K562 (cell line): Measurements from ENCODE around the gene ICAM3. TPM values are rescaled to one million over a fixed set of nuclear protein-coding genes. Genes with fewer than 3 reads are reported as not detected.

Source experiments
- ATF7 ChIP-seq: fragments of 450-650 bp; IDR thresholded peaks from 2 replicates; pipeline ENCODE4 v1.7.1; 2014; ENCODE audit warnings: mild to moderate bottlenecking, moderate library complexity
- CAMTA2 ChIP-seq: fragments of 250-450 bp; sonication (Bioruptor Pico); conservative IDR thresholded peaks from 2 replicates; pipeline ENCODE4 v1.5.1; 2022
- CEBPB ChIP-seq: fragments of 450-650 bp; IDR thresholded peaks from 2 replicates; pipeline ENCODE4 v1.6.1; 2016; ENCODE audit warnings: missing genetic modification characterization, missing compliant biosample characterization
- FOXP1 ChIP-seq: sonication (generic); formaldehyde crosslinking; IDR thresholded peaks from 2 replicates; pipeline ENCODE4 v1.8.0; 2022; ENCODE audit warnings: mild to moderate bottlenecking, missing genetic modification reagents
- HDAC3 ChIP-seq: fragments of 450-650 bp; IDR thresholded peaks from 2 replicates; pipeline ENCODE4 v1.6.1; 2018; ENCODE audit warnings: borderline replicate concordance, mild to moderate bottlenecking, moderate library complexity; ENCODE audit not compliant: partially characterized antibody
- KAT8 ChIP-seq: fragments of 450-650 bp; IDR thresholded peaks from 2 replicates; pipeline ENCODE4 v1.6.1; 2016; ENCODE audit warnings: low read depth, mild to moderate bottlenecking
- NCOR1 ChIP-seq: fragments of 450-650 bp; IDR thresholded peaks from 2 replicates; pipeline ENCODE4 v1.6.1; 2016; ENCODE audit warnings: mild to moderate bottlenecking, moderate library complexity
- RAD21 ChIP-seq, 2 experiments: fragments of 250-450 bp in 1 of 2; fragments of 450-650 bp in 1 of 2; sonication (Bioruptor Pico) in 1 of 2; formaldehyde crosslinking in 1 of 2; IDR thresholded peaks in 1 of 2; conservative IDR thresholded peaks in 1 of 2; 2 replicates each; pipeline versions ENCODE4 v1.4.0 to v1.8.0; 2020 to 2022; ENCODE audit warnings: mild to moderate bottlenecking in 2 of 2, moderate library complexity in 1 of 2
- SIN3A ChIP-seq, 2 experiments: fragments of 150-350 bp in 1 of 2; IDR thresholded peaks; 2 replicates each; pipeline ENCODE4 v1.6.1; 2011 to 2016; ENCODE audit warnings: borderline replicate concordance in 2 of 2, low read depth in 2 of 2, low read length in 2 of 2, mild to moderate bottlenecking in 2 of 2, moderate library complexity in 2 of 2; ENCODE audit not compliant: control insufficient read depth in 1 of 2
- SIRT6 ChIP-seq: IDR thresholded peaks from one replicate; pipeline ENCODE4 v1.6.1; 2012; ENCODE audit warnings: low read depth, mild to moderate bottlenecking, control low read depth, inconsistent platforms, low read length, moderate library complexity
- SMARCC2 ChIP-seq: fragments of 450-650 bp; IDR thresholded peaks from 2 replicates; pipeline ENCODE4 v1.6.1; 2017; ENCODE audit warnings: antibody characterized with exemption, moderate library complexity, mild to moderate bottlenecking, low read depth
- SPI1 ChIP-seq: IDR thresholded peaks from 2 replicates; pipeline ENCODE4 v1.6.1; 2011; ENCODE audit warnings: low read depth, low read length, control low read depth, borderline replicate concordance
- TBL1XR1 ChIP-seq, 2 experiments: IDR thresholded peaks; 2 replicates each; pipeline ENCODE4 v1.6.1; 2012; ENCODE audit warnings: improper control_type of control experiment in 2 of 2, low read length in 2 of 2, mild to moderate bottlenecking in 1 of 2
- ZFP1 ChIP-seq: fragments of 450-650 bp; formaldehyde crosslinking; IDR thresholded peaks from 2 replicates; pipeline ENCODE4 v1.4.0; 2020; ENCODE audit warnings: mild to moderate bottlenecking, mixed read lengths
- ZSCAN32 ChIP-seq: fragments of 450-650 bp; formaldehyde crosslinking; IDR thresholded peaks from 2 replicates; pipeline ENCODE4 v1.4.0; 2020; ENCODE audit warnings: mild to moderate bottlenecking, moderate library complexity
- polyA plus RNA-seq, 8 experiments: library from polyadenylated mRNA; depleted of rRNA in 4 of 8; stranded (reverse) in 5 of 8; unstranded in 3 of 8; fragments of >200 nt; fragmentation: Nextera tagmentation in 2 of 8; fragmentation: Illumina TruSeq in 1 of 8; extraction: Ambion mirVana in 2 of 8; extraction: Trizol in 1 of 8; gene quantifications; 2 replicates each; pipeline versions ENCODE4 v1.2.1 to v1.2.3, GENCODE V29; 2011 to 2014; ENCODE audit warnings: inconsistent platforms in 1 of 8, missing spikeins in 1 of 8
- total RNA-seq, 7 experiments: library from RNA; depleted of rRNA in 6 of 7; stranded (reverse); fragments of >200 nt in 6 of 7; fragmentation: Illumina TruSeq in 2 of 7; extraction: Trizol in 2 of 7; gene quantifications; 2 replicates each; pipeline versions ENCODE4 v1.2.1 to v1.2.3, GENCODE V29; 2011 to 2021; ENCODE audit warnings: low replicate concordance in 1 of 7
- TF ChIP-seq, protein P1 (sequence below), 3 experiments: fragments of 200-800 bp in 1 of 3; fragments of 250-450 bp in 1 of 3; fragments of 450-650 bp in 1 of 3; sonication (Bioruptor Pico) in 1 of 3; sonication (Bioruptor generic) in 1 of 3; formaldehyde crosslinking in 1 of 3; IDR thresholded peaks; 2 replicates each; pipeline versions ENCODE4 v1.6.1 to v1.8.0; 2016 to 2022; ENCODE audit warnings: mild to moderate bottlenecking in 2 of 3, missing genetic modification characterization in 2 of 3, missing compliant biosample characterization in 1 of 3, moderate library complexity in 1 of 3
- TF ChIP-seq, protein P2 (sequence below): fragments of 450-650 bp; IDR thresholded peaks from 2 replicates; pipeline ENCODE4 v1.6.1; 2017; ENCODE audit warnings: antibody characterized with exemption, mild to moderate bottlenecking
- TF ChIP-seq, protein P3 (sequence below): fragments of 250-450 bp; sonication (Bioruptor Pico); IDR thresholded peaks from 2 replicates; pipeline ENCODE4 v1.4.0; 2020; ENCODE audit warnings: mild to moderate bottlenecking, moderate library complexity

The ICAM3 gene
- total and polyA plus RNA-seq, 9 of the 15 experiments (the other 6 are each of a cell fraction or from before 2014, with no cell fraction given): 6.5 to 39.5 (median 24.2) TPM

- TF ChIP-seq, protein P1, sequence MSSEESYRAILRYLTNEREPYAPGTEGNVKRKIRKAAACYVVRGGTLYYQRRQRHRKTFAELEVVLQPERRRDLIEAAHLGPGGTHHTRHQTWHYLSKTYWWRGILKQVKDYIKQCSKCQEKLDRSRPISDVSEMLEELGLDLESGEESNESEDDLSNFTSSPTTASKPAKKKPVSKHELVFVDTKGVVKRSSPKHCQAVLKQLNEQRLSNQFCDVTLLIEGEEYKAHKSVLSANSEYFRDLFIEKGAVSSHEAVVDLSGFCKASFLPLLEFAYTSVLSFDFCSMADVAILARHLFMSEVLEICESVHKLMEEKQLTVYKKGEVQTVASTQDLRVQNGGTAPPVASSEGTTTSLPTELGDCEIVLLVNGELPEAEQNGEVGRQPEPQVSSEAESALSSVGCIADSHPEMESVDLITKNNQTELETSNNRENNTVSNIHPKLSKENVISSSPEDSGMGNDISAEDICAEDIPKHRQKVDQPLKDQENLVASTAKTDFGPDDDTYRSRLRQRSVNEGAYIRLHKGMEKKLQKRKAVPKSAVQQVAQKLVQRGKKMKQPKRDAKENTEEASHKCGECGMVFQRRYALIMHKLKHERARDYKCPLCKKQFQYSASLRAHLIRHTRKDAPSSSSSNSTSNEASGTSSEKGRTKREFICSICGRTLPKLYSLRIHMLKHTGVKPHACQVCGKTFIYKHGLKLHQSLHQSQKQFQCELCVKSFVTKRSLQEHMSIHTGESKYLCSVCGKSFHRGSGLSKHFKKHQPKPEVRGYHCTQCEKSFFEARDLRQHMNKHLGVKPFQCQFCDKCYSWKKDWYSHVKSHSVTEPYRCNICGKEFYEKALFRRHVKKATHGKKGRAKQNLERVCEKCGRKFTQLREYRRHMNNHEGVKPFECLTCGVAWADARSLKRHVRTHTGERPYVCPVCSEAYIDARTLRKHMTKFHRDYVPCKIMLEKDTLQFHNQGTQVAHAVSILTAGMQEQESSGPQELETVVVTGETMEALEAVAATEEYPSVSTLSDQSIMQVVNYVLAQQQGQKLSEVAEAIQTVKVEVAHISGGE (CRISPR knock-in tag; IDR thresholded peaks at IDR 0.05): peak in 1 of 3 experiments; percentile 44; a peak in 1 of 6 replicates
- TF ChIP-seq FOXP1 (CRISPR knock-in tag) (peak; percentile 88), TBL1XR1 (IDR thresholded peaks at IDR 0.05; ENCODE audit: low read length in 2 of 2) (no peak), SIRT6 (no peak), SIN3A (IDR thresholded peaks at IDR 0.05; ENCODE audit: borderline replicate concordance in 2 of 2, control insufficient read depth in 1 of 2, low read depth in 2 of 2, low read length in 2 of 2) (peak; percentile 37 to 70; a peak in 3 of 4 replicates), KAT8 (no peak), SPI1 (no peak), ZSCAN32 (CRISPR knock-in tag) (no peak), RAD21 (CRISPR knock-in tag; conservative IDR thresholded peaks at IDR 0.05 in 1 of 2, IDR thresholded peaks at IDR 0.05 in 1 of 2) (peak in 1 of 2 experiments; percentile 21; a peak in 2 of 4 replicates), ATF7 (peak; percentile 55; the same call in 1 of the 2 replicates), CAMTA2 (peak; percentile 82; the same call in 1 of the 2 replicates), ZFP1 (no peak), SMARCC2 (no peak), HDAC3 (no peak), CEBPB (tag) (no peak), NCOR1 (peak; percentile 26)
- TF ChIP-seq, protein P2, sequence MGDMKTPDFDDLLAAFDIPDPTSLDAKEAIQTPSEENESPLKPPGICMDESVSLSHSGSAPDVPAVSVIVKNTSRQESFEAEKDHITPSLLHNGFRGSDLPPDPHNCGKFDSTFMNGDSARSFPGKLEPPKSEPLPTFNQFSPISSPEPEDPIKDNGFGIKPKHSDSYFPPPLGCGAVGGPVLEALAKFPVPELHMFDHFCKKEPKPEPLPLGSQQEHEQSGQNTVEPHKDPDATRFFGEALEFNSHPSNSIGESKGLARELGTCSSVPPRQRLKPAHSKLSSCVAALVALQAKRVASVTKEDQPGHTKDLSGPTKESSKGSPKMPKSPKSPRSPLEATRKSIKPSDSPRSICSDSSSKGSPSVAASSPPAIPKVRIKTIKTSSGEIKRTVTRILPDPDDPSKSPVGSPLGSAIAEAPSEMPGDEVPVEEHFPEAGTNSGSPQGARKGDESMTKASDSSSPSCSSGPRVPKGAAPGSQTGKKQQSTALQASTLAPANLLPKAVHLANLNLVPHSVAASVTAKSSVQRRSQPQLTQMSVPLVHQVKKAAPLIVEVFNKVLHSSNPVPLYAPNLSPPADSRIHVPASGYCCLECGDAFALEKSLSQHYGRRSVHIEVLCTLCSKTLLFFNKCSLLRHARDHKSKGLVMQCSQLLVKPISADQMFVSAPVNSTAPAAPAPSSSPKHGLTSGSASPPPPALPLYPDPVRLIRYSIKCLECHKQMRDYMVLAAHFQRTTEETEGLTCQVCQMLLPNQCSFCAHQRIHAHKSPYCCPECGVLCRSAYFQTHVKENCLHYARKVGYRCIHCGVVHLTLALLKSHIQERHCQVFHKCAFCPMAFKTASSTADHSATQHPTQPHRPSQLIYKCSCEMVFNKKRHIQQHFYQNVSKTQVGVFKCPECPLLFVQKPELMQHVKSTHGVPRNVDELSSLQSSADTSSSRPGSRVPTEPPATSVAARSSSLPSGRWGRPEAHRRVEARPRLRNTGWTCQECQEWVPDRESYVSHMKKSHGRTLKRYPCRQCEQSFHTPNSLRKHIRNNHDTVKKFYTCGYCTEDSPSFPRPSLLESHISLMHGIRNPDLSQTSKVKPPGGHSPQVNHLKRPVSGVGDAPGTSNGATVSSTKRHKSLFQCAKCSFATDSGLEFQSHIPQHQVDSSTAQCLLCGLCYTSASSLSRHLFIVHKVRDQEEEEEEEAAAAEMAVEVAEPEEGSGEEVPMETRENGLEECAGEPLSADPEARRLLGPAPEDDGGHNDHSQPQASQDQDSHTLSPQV: peak; percentile 88
- TF ChIP-seq, protein P3, sequence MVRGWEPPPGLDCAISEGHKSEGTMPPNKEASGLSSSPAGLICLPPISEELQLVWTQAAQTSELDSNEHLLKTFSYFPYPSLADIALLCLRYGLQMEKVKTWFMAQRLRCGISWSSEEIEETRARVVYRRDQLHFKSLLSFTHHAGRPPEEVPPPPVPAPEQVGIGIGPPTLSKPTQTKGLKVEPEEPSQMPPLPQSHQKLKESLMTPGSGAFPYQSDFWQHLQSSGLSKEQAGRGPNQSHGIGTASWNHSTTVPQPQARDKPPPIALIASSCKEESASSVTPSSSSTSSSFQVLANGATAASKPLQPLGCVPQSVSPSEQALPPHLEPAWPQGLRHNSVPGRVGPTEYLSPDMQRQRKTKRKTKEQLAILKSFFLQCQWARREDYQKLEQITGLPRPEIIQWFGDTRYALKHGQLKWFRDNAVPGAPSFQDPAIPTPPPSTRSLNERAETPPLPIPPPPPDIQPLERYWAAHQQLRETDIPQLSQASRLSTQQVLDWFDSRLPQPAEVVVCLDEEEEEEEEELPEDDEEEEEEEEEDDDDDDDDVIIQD (CRISPR knock-in tag): no peak; the same call in 1 of the 2 replicates
These were observed 50.1 kb downstream of the ICAM3 start (continued) for GRCh38 chr19:10289167-10289835.
